ENCODE data around the gene ALDH1L1. TPM values are rescaled to one million over a fixed set of nuclear protein-coding genes. Genes with fewer than 3 reads are reported as not detected.
A peak's percentile ranks its signal among the peaks of the same experiment; 100 is the strongest.

The ALDH1L1 gene
- total RNA-seq, 1 experiment from 2014 or later: not detected

DNA sequence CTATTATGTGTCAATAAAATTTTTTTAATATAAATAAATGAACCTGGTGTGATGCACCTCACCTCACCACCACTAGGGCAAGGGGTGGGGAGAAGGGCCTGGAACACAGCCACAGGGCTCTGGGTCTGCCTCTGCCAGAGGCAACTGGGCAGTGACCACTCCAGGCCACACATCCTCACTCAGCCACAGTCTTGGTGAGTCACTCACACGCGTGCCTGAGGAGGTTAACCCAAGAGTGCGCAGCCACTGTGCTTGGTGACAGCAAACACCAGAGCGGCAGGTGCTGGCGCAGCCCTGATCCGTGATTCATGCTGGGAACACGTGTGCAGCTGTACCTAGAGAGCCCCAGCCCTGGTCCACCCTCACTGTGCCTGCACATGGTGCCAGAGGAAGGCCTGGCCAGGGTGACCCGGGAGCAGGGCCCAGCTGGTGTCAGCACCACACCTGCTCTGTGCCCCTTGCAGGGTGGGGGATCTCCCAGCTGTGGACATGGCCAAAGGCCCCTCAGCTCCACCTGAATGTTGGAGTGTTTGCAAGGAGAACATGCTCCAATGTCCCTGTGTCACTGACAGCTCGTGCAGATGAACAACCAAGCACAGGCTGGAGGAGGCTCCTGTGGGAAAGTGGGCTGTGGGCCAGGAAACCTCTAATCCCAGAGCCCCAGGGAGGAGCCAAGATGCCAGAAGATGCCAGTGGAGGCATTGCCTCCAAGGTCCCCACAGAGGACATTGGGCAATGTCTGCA lies 98.6 kb downstream of the ALDH1L1 start:
- H3F3A ChIP-seq (ENCODE audit: low read length, unreplicated experiment): no peaks in the 10 kb centered on the region
- no peaks in the 10 kb centered on the region for H3K79me2 ChIP-seq (ENCODE audit: low read length)
- intact Hi-C loops (cut with micrococcal nuclease): loop anchor here (5.0 kb wide), 1 partner anchor 154 kb away; no protein-coding TSS in a partner anchor
- H3K9ac ChIP-seq (ENCODE audit: low read length): no peak overlapping the region
- CTCF ChIA-PET: no interaction called here
- H3K9me2 ChIP-seq (replicated peaks; ENCODE audit: low read length): no peaks in the 10 kb centered on the region
- no peaks in the 10 kb centered on the region for H4K20me1 ChIP-seq (ENCODE audit: low read length)
- ATAC-seq (peak; percentile 80), DNase-seq (peak; percentile 90)
- H3K4me1 ChIP-seq (ENCODE audit: insufficient read depth, low read length): peaks cover 11% of the 10 kb centered on the region
- POLR2A ChIA-PET (ENCODE audit: unreplicated experiment): interaction anchor here (0.6 kb wide), 1 partner anchor 91 kb away, joined by 6 read pairs; no protein-coding TSS in a partner anchor
- BruUV-seq (replicated peaks): no TSS peak
- H3K9me3 ChIP-seq (ENCODE audit: low read length): no peaks in the 10 kb centered on the region
- no peaks in the 10 kb centered on the region for H3K36me3 ChIP-seq (ENCODE audit: low read depth, low read length)
- no peak overlapping the region for H3K4me3 ChIP-seq (ENCODE audit: low read length)
- TF ChIP-seq EZH2phosphoT487 (IDR thresholded peaks at IDR 0.05; ENCODE audit: borderline replicate concordance, low read length) (peak; percentile 69), EZH2 (IDR thresholded peaks at IDR 0.05; ENCODE audit: low read length, unreplicated experiment) (no peak)
- TF ChIP-seq, protein P1, sequence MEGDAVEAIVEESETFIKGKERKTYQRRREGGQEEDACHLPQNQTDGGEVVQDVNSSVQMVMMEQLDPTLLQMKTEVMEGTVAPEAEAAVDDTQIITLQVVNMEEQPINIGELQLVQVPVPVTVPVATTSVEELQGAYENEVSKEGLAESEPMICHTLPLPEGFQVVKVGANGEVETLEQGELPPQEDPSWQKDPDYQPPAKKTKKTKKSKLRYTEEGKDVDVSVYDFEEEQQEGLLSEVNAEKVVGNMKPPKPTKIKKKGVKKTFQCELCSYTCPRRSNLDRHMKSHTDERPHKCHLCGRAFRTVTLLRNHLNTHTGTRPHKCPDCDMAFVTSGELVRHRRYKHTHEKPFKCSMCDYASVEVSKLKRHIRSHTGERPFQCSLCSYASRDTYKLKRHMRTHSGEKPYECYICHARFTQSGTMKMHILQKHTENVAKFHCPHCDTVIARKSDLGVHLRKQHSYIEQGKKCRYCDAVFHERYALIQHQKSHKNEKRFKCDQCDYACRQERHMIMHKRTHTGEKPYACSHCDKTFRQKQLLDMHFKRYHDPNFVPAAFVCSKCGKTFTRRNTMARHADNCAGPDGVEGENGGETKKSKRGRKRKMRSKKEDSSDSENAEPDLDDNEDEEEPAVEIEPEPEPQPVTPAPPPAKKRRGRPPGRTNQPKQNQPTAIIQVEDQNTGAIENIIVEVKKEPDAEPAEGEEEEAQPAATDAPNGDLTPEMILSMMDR (conservative IDR thresholded peaks at IDR 0.05; ENCODE audit: low read depth, low read length): peak; percentile 49
- no peak overlapping the region for H2AFZ ChIP-seq (ENCODE audit: low read length)
- H3K27me3 ChIP-seq (ENCODE audit: low read length): no peaks in the 10 kb centered on the region
- no peak overlapping the region for H3K27ac ChIP-seq (ENCODE audit: low read length)
- 0 out of 2 replicates have a peak overlapping the region, but pooled peaks have one; percentile 0 for H3K4me2 ChIP-seq (ENCODE audit: low read length)

GRCh38 chr3:126080970-126081369 lies 99.4 kb downstream of the ALDH1L1 start:
- no peak overlapping the region for H2AFZ ChIP-seq (ENCODE audit: low read length)
- H3K36me3 ChIP-seq (ENCODE audit: low read depth, low read length): no peaks in the 10 kb centered on the region
- TF ChIP-seq EZH2phosphoT487 (IDR thresholded peaks at IDR 0.05; ENCODE audit: borderline replicate concordance, low read length) (no peak), EZH2 (IDR thresholded peaks at IDR 0.05; ENCODE audit: low read length, unreplicated experiment) (no peak)
- TF ChIP-seq, protein P1 (conservative IDR thresholded peaks at IDR 0.05; ENCODE audit: low read depth, low read length): no peak
- no TSS peak for BruUV-seq (replicated peaks)
- ATAC-seq (no peak), DNase-seq (no peak)
- H3K4me2 ChIP-seq (ENCODE audit: low read length): no peak overlapping the region
- no peaks in the 10 kb centered on the region for H4K20me1 ChIP-seq (ENCODE audit: low read length)
- no peak overlapping the region for H3K27ac ChIP-seq (ENCODE audit: low read length)
- intact Hi-C loops (cut with micrococcal nuclease): loop anchor here (5.0 kb wide), 1 partner anchor 154 kb away; no protein-coding TSS in a partner anchor
- H3K4me1 ChIP-seq (ENCODE audit: insufficient read depth, low read length): peaks cover 11% of the 10 kb centered on the region
- ChIA-PET CTCF (no interaction called here), POLR2A (ENCODE audit: unreplicated experiment) (no interaction called here)
- H3F3A ChIP-seq (ENCODE audit: low read length, unreplicated experiment): no peaks in the 10 kb centered on the region
- no peaks in the 10 kb centered on the region for H3K27me3 ChIP-seq (ENCODE audit: low read length)
- H3K4me3 ChIP-seq (ENCODE audit: low read length): no peak overlapping the region
- H3K9me2 ChIP-seq (replicated peaks; ENCODE audit: low read length): no peaks in the 10 kb centered on the region
- H3K79me2 ChIP-seq (ENCODE audit: low read length): no peaks in the 10 kb centered on the region
- H3K9me3 ChIP-seq (ENCODE audit: low read length): no peaks in the 10 kb centered on the region
- H3K9ac ChIP-seq (ENCODE audit: low read length): no peak overlapping the region

DNA sequence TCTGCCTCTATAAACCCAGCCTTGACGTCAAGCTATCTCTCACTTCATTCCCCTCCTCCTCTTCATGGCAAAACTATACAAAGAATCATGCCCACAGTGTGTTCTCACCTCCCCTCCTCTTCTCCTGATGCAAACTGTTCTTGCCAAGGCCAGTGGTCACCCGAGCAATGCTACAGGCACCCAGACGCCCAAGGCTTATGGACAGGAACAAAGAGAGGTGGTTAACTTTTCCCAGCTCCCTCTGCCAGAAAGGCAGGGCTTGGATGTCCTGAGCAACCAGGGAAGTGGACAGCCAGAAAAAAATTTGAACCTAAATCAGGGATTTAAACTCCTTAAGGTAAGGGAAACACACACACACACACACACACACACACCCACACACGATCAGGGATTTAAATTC lies 101.5 kb downstream of the ALDH1L1 start:
- POLR2A ChIA-PET (ENCODE audit: unreplicated experiment): no interaction called here

More for the DNA sequence above, 101.5 kb downstream of the ALDH1L1 start:
- Histone ChIP-seq H3K4me3 (ENCODE audit: low read length) (no peak overlapping the region), H3K9me3 (ENCODE audit: low read length) (no peaks in the 10 kb centered on the region), H3K4me1 (ENCODE audit: insufficient read depth, low read length) (peaks cover 11% of the 10 kb centered on the region), H3K36me3 (ENCODE audit: low read depth, low read length) (no peaks in the 10 kb centered on the region), H3K9ac (ENCODE audit: low read length) (no peak overlapping the region), H4K20me1 (ENCODE audit: low read length) (no peaks in the 10 kb centered on the region), H3K79me2 (ENCODE audit: low read length) (no peaks in the 10 kb centered on the region), H3K27ac (ENCODE audit: low read length) (no peak overlapping the region), H2AFZ (ENCODE audit: low read length) (no peak overlapping the region), H3K4me2 (ENCODE audit: low read length) (no peak overlapping the region), H3F3A (ENCODE audit: low read length, unreplicated experiment) (no peaks in the 10 kb centered on the region), H3K27me3 (ENCODE audit: low read length) (no peaks in the 10 kb centered on the region), H3K9me2 (replicated peaks; ENCODE audit: low read length) (no peaks in the 10 kb centered on the region)
- CTCF ChIA-PET: no interaction called here
- BruUV-seq (replicated peaks): no TSS peak
- intact Hi-C loops (cut with micrococcal nuclease): no loop called here
- DNase-seq (no peak), ATAC-seq (no peak)
- no peak for TF ChIP-seq EZH2phosphoT487 (IDR thresholded peaks at IDR 0.05; ENCODE audit: borderline replicate concordance, low read length)
- TF ChIP-seq, protein P1 (conservative IDR thresholded peaks at IDR 0.05; ENCODE audit: low read depth, low read length): no peak
- TF ChIP-seq EZH2 (IDR thresholded peaks at IDR 0.05; ENCODE audit: low read length, unreplicated experiment): no peak

Data from PC-3 (cell line).